ENCODE results near the gene DFFB.

The DFFB gene

DNA sequence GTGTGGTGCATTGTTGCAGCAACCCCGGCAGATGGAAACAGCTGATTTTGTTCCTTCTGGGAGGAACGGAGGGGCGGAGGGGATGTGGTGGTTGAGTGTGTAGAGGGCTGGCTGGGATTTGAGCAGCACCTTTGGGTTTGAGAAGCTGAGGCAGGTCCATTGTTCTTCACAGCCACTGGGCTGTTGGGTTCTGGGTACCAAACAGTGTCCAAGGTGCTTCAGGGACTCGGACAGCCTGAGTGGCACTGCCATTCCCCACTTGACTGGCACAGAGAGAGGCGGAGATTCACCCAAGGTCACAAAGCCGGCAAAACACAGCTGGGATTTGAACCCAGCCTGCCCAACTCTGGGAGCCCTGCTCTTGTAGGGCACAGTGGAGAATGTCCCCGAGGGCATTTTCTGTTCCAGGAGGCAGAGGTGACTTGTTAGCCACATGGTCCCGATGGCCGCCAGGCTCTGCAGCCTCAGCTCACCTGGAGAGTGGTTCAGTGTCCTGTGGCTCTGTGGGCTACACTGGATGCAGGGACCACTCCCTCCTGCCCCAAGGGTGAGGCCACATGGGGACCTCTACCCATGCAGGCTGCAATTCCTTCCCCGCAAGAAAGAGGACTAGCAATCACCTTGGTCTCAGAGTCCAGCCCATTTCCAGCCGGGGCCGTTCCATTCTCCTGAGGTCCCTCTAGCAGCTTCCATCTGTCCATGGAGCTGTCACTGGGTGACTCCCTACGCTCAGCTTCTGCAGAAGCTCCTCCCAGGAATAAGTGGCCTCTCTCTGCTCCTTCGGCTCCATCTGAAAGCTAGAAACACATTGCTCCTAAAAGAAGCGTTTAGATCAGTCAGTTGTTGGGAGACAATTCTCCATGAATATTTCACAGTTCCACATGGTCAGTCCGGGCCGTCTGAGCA, 74.0 kb downstream of the DFFB start:
- Histone ChIP-seq H3K9me3 (ENCODE audit: control insufficient read depth in 1 of 2, low read length in 2 of 2) (no peaks in the 10 kb centered on the region), H3K9ac (ENCODE audit: low read depth in 1 of 2, low read length in 2 of 2) (no peak overlapping the region), H3K4me1 (ENCODE audit: control insufficient read depth in 1 of 2, insufficient read depth in 2 of 2, low read length in 2 of 2) (no peaks in the 10 kb centered on the region), H3K4me3 (ENCODE audit: low read depth in 1 of 2, low read length in 2 of 2) (no peak overlapping the region), H3K27ac (ENCODE audit: low read depth, low read length) (no peak overlapping the region), H3K36me3 (ENCODE audit: control insufficient read depth in 1 of 2, insufficient read depth in 2 of 2, low read length in 2 of 2) (no peaks in the 10 kb centered on the region), H3K27me3 (ENCODE audit: control insufficient read depth in 1 of 2, insufficient read depth in 2 of 2, low read length in 2 of 2) (peaks cover 0 to 6% of the 10 kb centered on the region in 2 donors)

DNA sequence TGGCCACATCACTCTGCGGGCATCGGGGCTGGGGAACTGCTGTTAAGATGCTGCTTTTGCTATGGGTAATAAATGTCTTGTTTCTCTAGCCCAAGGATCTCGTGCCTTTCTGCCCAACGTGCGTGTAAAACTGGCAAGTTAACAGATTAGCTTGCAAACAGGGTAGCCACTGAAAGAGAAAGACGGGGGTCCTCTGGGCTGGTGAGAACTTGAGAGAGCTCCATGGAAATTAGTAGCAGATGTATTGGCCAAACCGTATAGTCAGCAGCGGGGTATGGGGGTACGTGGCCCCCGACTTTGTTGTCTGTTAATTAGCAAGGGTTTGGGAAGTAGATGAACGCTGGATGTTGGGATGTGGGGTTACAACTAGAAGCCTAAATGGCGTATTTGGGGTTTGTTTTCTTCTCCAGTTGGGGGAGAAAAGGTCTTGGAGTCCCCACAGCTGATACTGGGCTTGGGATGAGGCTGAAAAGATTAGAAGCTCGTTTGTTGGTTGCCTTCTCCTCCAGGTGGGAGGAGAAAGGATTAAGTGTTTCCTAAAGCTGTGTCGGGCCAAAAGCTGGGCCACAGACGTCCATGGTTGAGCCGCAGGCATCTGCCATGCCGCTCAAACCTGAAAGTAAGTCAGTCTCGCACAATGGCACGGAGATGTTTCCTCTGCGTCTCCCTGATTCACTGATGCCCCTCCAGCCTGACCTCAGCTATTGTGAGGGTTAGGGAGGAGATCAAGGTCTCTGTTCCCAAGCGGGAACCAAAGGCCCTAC, 75.1 kb downstream of the DFFB start:
- H3K9ac ChIP-seq (ENCODE audit: low read depth in 1 of 2, low read length in 2 of 2), result no peak overlapping the region
- no peak overlapping the region for H3K4me3 ChIP-seq (ENCODE audit: low read depth in 1 of 2, low read length in 2 of 2)
- no peaks in the 10 kb centered on the region for H3K36me3 ChIP-seq (ENCODE audit: control insufficient read depth in 1 of 2, insufficient read depth in 2 of 2, low read length in 2 of 2)
- no peak overlapping the region for H3K27ac ChIP-seq (ENCODE audit: low read depth, low read length)
- H3K27me3 ChIP-seq (ENCODE audit: control insufficient read depth in 1 of 2, insufficient read depth in 2 of 2, low read length in 2 of 2), result peaks cover 0 to 6% of the 10 kb centered on the region in 2 donors
- peaks cover 0 to 4% of the 10 kb centered on the region in 2 donors for H3K9me3 ChIP-seq (ENCODE audit: control insufficient read depth in 1 of 2, low read length in 2 of 2)
- H3K4me1 ChIP-seq (ENCODE audit: control insufficient read depth in 1 of 2, insufficient read depth in 2 of 2, low read length in 2 of 2), result no peaks in the 10 kb centered on the region

Data from duodenal mucosa (tissue), 2 donors.